GM18909 (cell line): ENCODE results near the gene RPS16.

Source experiments
- ATAC-seq: cut with Tn5 transposase; IDR thresholded peaks from one replicate; pipeline ENCODE4 v1.9.1; 2021; ENCODE audit warnings: mild to moderate bottlenecking; ENCODE audit not compliant: unreplicated experiment, poor library complexity

The RPS16 gene

GRCh38 chr19:39408392-39409207 lies 27.1 kb downstream of the RPS16 start:
- ATAC-seq, result no peak

GRCh38 chr19:39407660-39408391 lies 27.9 kb downstream of the RPS16 start:
- ATAC-seq, result no peak

- ATAC-seq, result no peak
Observed at GRCh38 chr19:39407410-39407659, 28.4 kb downstream of the RPS16 start.

GRCh38 chr19:39406656-39407409 lies 28.9 kb downstream of the RPS16 start, which contains the start of gene ZFP36:
ZFP36 (plus strand) TSS chr19:39406847; CDS start chr19:39406905, 58 bp downstream.
- no peak for ATAC-seq

GRCh38 chr19:39405958-39406655 lies 29.6 kb downstream of the RPS16 start:
- ATAC-seq, result no peak

GRCh38 chr19:39405261-39405957 lies 30.3 kb downstream of the RPS16 start:
- no peak for ATAC-seq

- peak; percentile 25 for ATAC-seq
Observed at GRCh38 chr19:39403331-39404312, 32.1 kb downstream of the RPS16 start.

GRCh38 chr19:39402346-39403300 lies 33.1 kb downstream of the RPS16 start:
- no peak for ATAC-seq

GRCh38 chr19:39401549-39402345 lies 34.0 kb downstream of the RPS16 start:
- ATAC-seq, result peak; percentile 25

- ATAC-seq, result peak; percentile 5
Observed at GRCh38 chr19:39401070-39401548, 34.6 kb downstream of the RPS16 start.

GRCh38 chr19:39400061-39400460 lies 35.7 kb downstream of the RPS16 start:
- no peak for ATAC-seq

GRCh38 chr19:39399668-39400050 lies 36.1 kb downstream of the RPS16 start:
- ATAC-seq, result no peak

- no peak for ATAC-seq
Observed at GRCh38 chr19:39398297-39398864, 37.4 kb downstream of the RPS16 start.

GRCh38 chr19:39397360-39398296 lies 38.1 kb downstream of the RPS16 start:
- peak; percentile 46 for ATAC-seq

- ATAC-seq, result peak; percentile 94
Observed at GRCh38 chr19:39390751-39391437, 44.9 kb downstream of the RPS16 start, which contains the start of the genes MED29 and PAF1. MED29 (plus strand) TSS chr19:39391378; CDS start chr19:39391423, 45 bp downstream. PAF1 (minus strand) TSS chr19:39391106; CDS start chr19:39390864, 242 bp downstream.
